Activated CD4-positive, alpha-beta T cell treated with anti-CD3 and anti-CD28 coated beads for 24 hours (primary cell): ENCODE data around the gene UFC1.

ENCODE experiments used
- DNase-seq, 2 donors: peaks; one replicate each; pipeline ENCODE4 v3.0.0-alpha.2; 2020; ENCODE audit warnings: low read depth in 2 of 2

Gene UFC1

DNA sequence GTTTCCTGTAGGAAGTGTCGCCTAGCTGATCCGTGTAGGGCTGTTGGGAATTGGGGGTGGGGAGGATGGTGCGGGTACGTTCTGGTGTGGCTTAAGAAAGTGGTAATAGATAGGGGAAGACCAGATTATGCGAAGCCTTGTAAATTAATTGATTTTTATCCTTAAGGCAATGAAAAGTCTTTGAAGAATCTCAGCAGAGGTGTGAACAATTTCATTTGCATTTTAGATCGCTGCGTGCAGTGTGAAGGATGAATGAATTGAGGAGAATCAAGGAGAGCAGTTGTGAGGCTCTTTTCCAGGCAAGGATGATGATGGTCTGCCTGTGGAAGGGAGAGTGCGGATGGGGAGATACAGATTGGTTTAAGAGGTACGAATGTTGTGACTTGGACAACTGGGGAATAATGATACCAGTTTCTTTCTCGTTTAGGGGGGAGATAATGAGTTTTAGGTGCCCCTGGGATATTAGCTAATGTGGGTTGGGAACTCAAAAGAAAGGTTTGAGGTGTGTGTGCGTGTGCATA is 20.5 kb upstream of the UFC1 start:
- no peak for DNase-seq

DNA sequence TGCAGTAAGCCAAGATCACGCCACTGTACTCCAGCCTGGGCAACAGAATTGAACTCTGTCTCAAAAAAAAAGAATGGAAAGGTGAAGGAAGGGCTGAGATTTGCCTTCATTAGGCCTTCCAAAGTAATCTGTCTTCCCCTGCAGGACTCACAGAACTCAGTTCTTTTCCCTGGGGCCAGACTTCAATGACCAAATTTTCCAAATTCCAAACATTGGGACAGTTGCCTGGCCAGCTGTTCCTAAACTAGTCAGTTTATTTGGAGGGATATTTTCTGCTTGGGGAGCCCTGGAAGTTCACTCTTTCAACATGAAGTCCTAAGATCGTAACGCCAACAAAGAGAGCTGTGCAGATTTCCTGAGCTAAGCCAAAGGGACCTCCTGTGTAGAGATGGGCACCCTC is 15.9 kb upstream of the UFC1 start:
- DNase-seq = no peak

DNA sequence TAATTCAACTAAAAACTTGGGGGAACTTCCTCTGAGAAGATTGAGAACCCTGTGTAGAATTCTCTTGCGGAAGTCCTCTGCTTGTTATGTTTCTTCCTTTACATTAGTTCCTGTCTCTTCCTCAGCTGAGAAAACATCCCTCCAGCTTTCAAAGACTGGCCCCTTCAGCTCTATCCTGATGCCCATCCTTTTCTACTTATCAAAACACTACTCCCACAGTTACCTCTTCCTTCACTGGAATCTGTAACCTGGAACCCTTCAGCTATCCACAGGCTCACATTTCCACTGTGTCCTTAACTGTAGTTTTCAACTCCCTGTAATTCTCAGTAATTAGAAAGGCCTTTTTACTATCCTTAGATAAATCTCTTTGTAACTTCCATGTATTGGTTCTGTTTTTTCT is 15.3 kb upstream of the UFC1 start:
- no peak for DNase-seq

- peak in 1 of 2 donors; percentile 32 for DNase-seq
Measured at GRCh38 chr1:161139766-161140165, 14.0 kb upstream of the UFC1 start.

DNA sequence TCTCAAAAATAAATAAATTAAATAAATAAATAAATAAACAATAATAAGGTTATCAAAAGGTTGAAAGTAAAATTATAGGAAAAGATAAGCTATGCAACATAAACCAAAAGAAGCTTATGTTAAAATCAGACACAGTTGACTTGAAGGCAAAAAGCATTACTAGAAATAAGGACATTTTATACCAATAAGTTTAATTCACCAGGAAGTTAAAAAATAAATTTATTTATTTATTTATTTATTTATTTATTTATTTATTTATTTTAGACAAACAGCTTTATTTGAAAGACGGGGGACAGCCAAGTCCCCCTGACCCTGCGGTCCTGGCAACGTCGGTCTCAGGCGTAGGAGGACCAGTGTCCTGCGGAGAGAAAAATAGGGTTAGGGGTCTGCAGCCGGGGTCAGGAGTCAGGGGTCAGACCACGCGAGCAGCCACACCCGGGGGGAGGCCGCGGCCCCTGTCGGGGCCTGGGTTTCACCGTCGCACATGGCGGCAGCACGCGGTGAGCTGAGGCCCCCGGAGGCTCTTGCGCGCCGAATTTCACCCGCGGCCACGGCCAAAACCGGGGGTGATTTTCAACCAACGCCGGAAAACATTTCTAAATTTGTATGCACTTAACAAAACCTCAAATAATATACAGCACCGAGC is 12.9 kb upstream of the UFC1 start:
- DNase-seq = no peak

- no peak for DNase-seq
Measured at GRCh38 chr1:161145832-161146231, 7.9 kb upstream of the UFC1 start.

- DNase-seq = no peak
Measured at GRCh38 chr1:161153176-161153575, 602 bp upstream of the UFC1 start.

- no peak for DNase-seq
Measured at GRCh38 chr1:161157867-161158266, 4.1 kb downstream of the UFC1 start.

DNA sequence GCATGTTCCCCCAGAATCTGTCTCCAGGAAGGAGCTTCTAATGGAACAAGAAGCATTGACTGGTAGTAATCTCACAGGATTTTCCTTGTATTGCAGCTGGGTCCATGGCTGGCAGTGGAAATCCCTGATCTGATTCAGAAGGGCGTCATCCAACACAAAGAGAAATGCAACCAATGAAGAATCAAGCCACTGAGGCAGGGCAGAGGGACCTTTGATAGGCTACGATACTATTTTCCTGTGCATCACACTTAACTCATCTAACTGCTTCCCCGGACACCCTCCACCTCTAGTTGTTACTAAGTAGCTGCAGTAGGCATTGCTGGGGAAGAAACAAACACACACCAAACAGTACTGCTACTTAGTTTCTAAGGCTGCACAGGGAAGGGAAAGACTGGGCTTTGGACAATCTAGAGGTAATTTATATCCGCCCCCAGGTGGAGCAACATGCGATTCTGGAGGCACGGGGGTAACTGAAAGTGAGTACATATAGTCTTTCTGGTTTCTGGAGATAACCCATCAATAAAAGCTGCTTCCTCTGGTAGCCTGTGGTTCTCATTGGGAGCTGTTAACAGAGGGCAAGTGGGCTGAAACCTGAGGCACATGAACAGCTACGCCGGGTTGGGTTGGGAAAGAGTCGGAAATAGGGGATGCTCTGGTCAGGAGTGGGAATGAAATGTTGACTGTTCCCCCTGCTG is 4.7 kb downstream of the UFC1 start:
- DNase-seq = no peak

GRCh38 chr1:161159087-161159912 is 5.5 kb downstream of the UFC1 start, which contains the start of gene USP21:
Gene USP21, plus strand, starts transcription at chr1:161159500. Its CDS starts 1,141 bp downstream, at chr1:161160641.
- peak; percentile 83 to 86 for DNase-seq

- no peak for DNase-seq
Measured at GRCh38 chr1:161159913-161160243, 6.1 kb downstream of the UFC1 start.

DNA sequence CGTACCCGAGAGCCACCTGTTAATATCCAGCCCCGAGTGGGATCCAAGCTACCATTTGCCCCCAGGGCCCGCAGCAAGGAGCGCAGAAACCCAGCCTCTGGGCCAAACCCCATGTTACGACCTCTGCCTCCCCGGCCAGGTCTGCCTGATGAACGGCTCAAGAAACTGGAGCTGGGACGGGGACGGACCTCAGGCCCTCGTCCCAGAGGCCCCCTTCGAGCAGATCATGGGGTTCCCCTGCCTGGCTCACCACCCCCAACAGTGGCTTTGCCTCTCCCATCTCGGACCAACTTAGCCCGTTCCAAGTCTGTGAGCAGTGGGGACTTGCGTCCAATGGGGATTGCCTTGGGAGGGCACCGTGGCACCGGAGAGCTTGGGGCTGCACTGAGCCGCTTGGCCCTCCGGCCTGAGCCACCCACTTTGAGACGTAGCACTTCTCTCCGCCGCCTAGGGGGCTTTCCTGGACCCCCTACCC is 6.9 kb downstream of the UFC1 start:
- no peak for DNase-seq

DNA sequence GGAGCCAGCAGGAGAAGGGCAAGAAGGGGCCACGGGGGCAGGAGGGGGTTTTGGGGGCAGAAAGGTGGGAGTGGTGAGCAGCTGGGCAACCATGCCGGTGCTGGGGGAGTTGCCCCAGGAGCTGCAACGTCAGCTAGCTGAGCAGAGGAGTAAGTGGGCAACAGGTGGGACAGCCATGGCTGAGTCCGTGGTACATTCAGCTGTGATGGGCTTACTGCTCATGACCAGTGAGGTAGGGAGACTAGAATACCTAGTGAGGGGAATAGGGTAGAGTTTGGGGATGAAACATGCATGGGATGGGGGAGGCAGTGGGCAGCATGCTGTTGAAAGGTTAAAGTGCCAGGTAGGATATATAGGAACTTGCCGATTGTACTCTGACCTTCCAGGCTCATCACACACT is 7.9 kb downstream of the UFC1 start:
- no peak for DNase-seq

GRCh38 chr1:161162052-161162451 is 8.3 kb downstream of the UFC1 start:
- no peak for DNase-seq

GRCh38 chr1:161162806-161163205 is 9.0 kb downstream of the UFC1 start:
- no peak for DNase-seq

DNA sequence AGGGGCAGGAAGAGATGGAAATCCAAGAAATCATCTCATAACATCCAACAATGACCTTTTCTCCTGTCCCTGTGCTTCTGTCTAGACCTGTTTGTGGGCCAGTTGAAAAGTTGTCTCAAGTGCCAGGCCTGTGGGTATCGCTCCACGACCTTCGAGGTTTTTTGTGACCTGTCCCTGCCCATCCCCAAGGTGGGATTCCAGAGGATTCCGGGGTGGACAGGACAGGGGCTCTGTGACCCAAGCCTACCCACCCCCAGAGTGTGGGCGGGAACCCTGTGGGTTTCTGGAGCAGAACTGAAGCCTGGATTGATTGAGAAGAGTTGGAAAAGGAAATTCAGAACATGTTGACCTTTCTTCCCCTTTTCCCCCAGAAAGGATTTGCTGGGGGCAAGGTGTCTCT is 10.0 kb downstream of the UFC1 start:
- DNase-seq = no peak

- no peak for DNase-seq
Measured at GRCh38 chr1:161164901-161165610, 11.3 kb downstream of the UFC1 start.

- peak; percentile 80 to 86 for DNase-seq
Measured at GRCh38 chr1:161165742-161166668, 12.2 kb downstream of the UFC1 start, which contains the start of gene PPOX. Gene PPOX, plus strand, starts transcription at chr1:161166426. Its CDS starts 422 bp downstream, at chr1:161166848.

GRCh38 chr1:161166669-161167548 is 13.1 kb downstream of the UFC1 start:
- DNase-seq = no peak

- DNase-seq = no peak
Measured at GRCh38 chr1:161168906-161169305, 15.1 kb downstream of the UFC1 start.
